Hypothalamus (tissue), 51 donors: ENCODE results near the gene NLRC5.
"Not testable (repeated sequence)": the region's sequence is repeated elsewhere in the genome, so short reads cannot be mapped to it uniquely, and the experiment has no call there.

Source experiments
- DNase-seq, 51 donors: peaks; one replicate each; lab custom pipeline; 2025; lab: John Stamatoyannopoulos, UW

The NLRC5 gene

DNA sequence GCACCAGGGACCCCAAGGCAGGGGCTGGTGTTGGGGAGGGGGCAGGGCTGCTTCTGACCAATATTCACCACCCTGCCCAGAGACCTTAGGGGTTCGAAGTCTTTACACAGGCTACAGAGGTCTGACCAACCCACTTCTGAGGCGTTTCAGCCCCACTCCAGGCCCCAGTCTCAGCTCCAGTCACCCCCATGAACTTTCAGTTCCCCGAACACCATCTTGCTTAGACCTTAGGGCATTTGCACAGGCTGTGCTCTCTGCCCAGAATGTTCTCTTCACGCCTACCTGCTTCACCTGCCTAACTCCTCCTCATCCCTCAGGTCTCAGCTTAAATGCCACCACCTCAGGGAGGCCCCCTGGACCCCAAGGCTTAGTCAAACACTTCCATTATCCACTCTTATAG is 77.3 kb downstream of the NLRC5 start:
- no peak for DNase-seq

DNA sequence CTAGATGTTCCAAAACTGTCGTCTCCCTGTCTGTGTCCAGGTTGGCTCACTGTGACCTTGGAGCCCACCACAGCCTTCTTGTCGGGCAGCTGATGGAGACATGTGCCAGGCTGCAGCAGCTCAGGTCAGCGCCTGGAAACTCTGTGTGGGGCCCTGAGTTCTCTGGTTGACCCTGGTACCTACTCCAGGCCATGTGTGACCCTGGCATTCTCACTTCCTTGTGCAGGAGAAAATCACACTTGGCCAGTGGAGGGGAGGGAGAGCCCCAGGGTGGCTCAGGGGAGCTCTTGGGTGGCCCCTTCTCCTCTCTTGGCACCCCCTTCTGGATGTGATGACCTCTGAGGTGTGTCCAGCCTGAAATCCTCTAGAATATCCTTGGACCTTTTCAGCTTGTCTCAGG is 78.0 kb downstream of the NLRC5 start:
- DNase-seq, result no peak

DNA sequence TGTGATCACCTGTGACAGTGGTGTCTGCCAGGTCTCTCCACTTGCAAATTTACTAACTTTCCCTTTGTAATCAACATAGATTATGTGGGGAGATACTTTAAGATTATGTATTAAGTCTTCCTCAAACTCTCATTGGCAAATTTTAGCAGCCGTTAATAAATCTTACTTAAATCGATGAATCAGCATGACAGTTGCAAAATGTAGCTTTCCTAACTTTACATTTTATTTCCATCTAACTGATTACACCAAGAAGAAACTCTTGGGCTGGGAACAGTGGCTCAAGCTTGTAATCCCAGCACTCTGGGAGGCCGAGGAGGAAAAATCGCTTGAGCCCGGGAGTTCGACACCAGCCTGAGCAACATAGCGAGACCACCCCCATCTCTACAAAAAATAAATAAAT is 79.7 kb downstream of the NLRC5 start:
- DNase-seq, result no peak

DNA sequence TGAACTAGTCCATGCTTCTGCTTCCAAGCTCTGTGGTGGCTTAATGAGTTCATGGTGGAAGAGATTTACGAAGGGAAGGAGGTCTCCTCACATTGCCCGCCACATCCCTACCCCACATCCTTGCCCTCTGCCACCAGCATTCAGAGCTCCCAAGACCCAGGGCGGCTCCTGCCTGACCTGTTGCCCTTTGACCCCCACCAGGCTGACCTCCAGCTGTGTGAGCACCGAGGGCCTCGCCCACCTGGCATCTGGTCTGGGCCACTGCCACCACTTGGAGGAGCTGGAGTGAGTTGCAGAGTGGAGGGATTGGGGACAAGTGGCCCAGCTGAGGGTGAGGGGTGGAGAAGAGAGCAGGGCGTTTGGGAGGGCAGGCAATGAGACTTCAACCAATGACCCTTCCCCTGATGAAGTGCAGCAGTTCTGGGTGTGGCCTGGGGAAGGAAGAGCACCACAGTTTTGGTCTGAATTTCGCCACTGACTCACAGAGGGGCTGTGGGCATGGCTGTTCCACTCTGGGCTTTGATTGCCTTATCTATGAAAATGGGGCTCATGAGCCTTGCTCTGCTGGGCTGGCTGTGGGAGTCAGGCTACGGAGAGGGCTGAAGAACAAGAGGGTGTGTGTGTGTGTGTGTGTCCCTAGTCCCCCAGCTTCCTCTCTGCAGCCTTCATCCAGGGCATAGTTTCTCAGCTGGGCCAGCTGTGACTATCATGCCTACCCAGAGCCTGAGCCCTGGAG is 80.4 kb downstream of the NLRC5 start:
- DNase-seq, result no peak

DNA sequence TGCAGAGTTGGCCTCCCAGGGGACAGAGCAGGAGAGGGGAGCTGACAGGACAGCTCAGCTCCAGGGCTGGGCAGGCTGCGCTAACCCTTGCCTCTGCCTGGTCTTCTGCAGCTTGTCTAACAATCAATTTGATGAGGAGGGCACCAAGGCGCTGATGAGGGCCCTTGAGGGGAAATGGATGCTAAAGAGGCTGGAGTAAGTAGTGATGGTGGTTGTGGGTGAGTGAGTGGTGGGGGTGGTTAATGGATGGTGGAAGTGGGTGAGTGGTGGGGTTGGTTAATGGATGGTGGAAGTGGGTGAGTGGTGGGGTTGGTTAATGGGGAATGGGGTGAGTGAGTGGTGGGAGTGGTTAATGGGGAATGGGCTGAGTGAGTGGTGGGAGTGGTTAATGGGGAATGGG is 81.1 kb downstream of the NLRC5 start:
- no peak for DNase-seq

DNA sequence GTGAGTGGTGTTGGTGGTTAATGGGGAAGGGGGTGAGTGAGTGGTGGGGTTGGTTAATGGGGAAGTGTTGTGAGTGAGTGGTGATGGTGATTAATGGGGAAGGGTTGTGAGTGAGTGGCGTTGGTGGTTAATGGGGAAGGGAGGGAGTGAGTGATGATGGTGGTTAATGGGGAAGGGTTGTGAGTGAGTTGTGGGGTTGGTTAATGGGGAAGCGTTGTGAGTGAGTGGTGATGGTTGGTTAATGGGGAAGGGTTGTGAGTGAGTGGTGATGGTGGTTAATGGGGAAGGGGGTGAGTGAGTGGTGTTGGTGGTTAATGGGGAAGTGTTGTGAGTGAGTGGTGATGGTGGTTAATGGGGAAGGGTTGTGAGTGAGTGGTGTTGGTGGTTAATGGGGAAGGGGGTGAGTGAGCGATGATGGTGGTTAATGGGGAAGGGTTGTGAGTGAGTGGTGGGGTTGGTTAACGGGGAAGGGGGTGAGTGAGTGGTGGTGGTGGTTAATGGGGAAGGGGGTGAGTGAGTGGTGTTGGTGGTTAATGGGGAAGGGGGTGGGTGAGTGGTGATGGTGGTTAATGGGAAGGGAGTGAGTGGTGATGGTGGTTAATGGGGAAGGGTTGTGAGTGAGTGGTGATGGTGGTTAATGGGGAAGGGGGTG is 81.8 kb downstream of the NLRC5 start:
- not testable (repeated sequence) for DNase-seq

DNA sequence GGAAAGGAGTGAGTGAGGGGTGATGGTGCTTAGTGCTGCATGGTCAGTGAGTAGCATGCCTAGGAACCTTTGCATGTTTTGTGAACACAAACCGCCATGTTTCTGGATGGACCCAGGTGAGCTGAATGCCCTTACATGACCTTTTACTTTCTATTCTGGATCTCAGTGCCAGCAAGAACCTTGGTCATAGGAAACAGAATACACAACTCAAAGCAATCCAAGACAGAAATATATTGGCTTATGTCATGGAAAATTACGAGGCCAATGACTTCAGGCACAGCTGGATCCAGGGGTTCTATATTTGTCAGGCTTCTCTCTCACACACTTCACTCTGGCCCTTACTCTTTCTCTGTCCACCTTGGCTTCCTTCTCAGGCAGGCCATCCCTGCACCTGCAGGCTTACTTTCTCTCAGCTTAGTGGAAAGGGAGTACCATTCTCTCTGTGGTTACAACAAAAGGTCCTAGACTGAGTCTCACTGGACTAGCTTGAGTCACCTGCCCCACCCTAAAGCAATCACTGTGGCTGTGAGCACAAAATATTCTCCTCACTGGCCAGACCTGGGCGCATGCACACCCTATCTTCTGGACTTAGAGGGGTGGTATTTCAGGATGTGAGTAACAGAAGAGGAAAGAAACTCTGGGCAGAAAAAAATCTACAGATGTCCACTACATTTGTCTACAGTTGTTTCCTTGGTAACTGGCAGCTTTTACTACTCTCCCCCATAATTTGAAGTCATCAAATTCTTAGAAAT is 82.7 kb downstream of the NLRC5 start:
- peak in 1 of 51 donors; percentile 3 for DNase-seq

DNA sequence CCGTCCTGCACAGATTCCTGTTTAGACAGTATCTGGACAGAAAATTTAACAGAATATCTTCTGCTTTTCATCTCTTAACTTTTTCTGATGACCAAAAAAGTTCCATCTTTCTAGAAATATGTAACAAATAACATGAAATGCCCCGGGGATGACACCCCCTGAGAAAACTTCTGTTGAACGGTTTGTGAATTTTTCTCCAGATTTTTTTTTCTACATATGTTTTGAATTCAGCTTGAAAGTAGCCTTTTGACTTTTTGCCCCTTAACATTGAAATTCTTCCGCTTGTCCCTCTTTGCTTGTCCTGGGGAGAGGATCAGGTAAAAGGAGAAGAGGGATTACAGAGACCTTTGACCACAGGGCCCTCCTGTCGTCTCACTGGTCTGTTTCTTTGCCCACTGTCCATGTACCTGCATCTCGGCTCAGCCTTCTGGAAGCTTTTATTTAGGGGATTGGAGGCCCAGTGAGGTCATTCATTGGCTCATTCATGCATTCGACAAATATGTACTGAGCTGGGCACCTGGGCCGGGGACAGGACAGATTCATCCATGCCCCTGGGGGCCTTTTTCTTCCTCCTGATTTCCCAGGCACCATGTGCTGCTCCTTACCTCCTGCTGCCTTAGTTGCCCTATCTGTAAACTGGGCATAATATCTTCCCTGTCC is 83.4 kb downstream of the NLRC5 start:
- no peak for DNase-seq

DNA sequence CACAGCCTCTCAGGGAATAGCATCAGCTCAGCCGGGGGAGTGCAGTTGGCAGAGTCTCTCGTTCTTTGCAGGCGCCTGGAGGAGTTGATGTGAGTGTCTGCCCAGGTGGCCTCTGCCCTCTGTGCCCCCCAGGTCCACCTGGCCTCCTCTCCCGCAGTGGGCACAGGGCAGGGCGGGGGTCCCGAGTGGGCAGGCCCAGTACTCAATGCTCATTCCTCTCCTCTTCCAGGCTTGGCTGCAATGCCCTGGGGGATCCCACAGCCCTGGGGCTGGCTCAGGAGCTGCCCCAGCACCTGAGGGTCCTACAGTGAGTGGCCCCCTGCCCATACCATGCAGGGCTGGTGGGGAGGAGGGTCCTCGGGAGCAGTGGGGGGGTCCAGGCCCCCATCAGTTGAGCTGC is 88.4 kb downstream of the NLRC5 start:
- DNase-seq, result no peak

DNA sequence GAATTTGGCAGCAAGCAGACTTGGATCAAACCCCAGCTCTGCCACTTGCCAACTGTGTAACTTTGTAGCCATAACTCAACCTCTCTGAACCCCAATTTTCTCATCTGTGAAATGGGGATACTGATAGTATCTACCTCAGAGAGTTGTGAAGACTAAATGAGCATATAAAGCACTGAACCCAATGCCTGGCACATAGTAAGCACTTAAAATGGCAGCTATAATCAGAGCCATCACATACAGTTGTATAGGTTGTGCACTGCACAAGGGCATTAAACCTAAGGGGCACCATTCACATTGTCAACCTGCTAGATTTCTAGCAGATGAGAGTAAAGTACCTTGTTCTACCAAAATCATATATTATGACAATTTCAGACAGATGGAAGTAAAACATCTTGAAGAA is 92.4 kb downstream of the NLRC5 start:
- no peak for DNase-seq

DNA sequence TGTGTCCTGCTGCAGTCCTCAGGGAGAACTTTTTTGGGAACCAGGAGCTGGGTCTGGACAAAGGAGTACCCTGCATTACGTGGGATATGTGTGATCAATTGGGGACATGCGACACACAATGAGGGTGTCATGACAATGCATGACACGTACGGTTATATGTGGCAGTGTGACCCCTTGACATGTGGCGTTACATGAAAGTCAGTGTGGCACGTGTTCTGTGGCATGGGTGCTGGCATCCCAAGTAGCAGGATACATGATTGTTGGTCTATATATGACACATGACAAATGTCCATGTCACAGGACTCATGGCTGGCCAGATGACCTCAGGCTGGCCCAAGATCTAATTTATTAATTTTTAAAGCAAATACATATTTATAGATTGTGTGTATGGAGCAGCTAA is 93.3 kb downstream of the NLRC5 start:
- no peak for DNase-seq

DNA sequence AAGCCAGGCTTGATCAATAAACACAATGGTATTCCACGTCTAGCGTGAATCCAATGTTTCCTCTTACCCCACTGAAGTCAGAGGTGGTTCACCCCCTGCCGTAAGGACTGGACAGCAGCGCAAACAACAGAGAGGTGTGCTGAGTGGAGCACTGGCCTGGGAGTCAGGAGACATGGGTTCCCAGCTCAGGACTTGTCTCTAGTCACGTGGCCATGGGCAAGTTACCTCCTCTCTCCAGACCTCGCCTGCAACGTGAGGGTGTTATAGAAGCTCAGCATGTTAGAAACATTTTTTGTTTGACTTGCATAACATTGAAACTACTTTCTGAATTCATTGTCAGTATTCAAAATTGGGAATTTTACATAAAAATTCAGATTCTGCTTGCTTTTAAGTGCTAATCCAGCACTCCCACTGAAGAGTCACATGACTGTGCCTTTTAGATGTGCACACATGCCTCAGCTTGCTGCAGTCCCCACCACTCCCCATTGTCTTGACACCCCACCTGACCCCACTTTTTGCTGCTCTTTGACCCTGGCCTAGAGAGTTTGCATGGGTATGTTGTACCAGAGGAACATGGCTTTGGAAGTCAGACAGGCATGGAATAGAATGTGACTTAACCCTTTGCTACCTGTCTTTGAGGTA is 94.2 kb downstream of the NLRC5 start:
- no peak for DNase-seq

DNA sequence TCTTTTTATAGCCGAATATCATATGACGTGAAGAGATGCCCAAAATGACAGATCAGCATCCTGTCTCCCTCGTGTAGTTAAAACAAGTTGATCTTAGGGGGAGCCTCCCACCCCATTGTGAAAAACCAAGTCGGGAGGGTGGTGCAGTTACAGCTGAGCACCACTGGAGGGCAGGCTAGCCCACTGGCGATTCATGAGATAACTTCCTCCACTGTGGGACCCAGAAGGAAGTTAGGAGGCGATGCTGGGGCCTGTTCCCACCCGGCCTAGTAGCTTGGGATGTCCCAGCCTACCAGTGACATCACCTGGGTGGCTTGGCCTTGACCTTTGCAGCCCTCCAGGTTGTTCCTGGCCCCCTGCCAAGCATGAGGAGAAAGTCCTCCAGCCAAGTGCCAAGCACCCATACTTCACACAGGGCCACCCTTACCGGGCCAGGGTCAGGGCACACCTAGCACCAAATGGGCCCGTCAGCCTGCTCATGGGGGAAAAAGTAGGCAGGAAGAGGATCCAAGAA is 95.0 kb downstream of the NLRC5 start:
- peak in 42 of 51 donors; percentile 11 to 84 (median 55) for DNase-seq

DNA sequence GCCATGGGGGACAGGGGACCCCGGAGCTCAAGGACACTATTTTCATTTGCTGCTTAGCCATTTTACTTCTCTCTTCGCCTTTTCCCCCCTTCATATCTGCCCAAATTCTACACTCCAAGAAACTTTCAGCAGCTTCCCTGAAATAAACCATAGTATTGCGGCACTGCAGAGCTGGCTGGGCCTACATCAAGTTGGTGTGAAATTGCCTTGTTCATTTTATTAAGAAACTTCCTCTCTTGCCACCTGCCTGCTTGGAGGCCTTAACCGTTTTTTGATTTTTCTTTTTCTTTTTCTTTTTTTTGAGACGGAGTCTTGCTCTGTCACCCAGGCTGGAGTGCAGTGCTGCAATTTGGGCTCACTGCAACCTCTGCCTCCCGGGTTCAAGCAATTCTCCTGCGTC is 95.6 kb downstream of the NLRC5 start:
- DNase-seq, result no peak

DNA sequence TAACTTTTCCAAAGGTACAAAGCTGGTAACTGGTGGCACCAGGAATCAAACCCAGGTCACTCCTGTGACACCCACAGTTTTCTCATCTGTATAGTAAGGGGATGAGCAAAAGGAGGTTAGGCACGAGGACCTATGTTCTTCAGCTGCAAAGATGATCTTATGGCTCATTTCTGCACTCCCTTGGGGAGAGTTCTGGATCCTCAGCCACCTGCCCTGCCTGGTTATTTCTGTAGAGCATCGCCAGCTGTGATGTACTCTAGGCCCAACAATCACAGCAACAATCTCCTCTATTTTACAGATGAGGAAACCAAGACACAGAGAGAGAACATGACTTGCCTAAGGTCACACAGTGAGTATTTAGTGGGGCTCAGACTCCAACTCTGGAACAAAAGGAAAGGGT is 97.6 kb downstream of the NLRC5 start:
- no peak for DNase-seq

DNA sequence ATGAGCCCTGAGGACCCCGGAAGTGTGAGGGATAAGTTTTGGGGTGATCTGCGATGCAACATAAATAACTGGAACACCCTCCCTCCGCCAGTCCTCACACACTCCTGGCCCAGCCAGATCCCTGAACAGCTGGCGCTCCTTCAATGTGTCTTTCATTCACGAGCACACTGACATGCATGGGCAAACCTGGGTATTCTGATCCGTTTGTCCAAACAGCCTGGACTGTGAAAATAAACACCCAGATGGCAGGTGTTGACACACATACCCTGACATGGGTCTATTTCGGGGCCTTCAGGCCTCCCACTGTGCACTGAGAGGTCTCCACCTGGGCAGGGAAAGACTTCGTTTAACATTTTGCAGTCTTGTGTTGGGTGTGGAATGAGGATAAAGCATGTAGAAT is 100.0 kb downstream of the NLRC5 start:
- no peak for DNase-seq

DNA sequence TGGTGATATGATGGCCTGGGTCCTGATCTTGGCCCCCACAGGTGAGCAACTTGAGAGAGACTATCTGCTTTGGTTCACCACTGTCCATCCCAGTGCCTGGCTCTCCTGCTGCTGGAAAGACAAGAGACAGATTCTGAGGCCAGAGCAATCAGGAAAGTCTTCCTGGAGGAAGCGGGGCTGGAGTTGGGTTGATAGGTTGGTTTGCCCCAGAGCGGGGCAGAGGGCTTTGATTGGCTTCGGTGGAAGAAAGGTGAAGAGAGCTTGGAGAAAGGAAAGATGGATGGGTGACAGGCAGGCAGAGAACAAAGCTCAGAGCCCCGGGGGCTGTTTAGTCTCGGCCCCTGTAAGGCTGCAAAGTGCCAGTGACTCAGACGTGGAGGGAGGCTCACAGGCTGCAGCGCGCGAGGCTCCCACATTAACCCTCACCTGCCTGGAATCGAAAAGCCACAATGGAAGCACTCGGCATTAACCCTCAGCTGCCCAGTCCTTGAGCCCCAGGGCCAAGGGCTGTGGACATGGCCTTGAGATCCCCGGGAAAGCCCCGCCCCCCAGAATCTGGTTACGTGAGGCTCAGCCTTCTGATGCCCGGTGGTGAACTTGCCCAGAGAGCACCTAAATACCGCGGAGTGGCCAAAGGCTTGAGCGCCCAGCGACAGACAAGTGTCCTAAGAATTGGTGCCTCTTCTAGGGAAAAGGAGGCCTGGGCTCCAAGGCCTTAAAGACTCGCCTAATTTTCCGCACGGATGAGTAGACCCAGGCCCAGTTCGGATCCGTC is 102.0 kb downstream of the NLRC5 start:
- DNase-seq, result peak in 15 of 51 donors; percentile 14 to 56 (median 28)

DNA sequence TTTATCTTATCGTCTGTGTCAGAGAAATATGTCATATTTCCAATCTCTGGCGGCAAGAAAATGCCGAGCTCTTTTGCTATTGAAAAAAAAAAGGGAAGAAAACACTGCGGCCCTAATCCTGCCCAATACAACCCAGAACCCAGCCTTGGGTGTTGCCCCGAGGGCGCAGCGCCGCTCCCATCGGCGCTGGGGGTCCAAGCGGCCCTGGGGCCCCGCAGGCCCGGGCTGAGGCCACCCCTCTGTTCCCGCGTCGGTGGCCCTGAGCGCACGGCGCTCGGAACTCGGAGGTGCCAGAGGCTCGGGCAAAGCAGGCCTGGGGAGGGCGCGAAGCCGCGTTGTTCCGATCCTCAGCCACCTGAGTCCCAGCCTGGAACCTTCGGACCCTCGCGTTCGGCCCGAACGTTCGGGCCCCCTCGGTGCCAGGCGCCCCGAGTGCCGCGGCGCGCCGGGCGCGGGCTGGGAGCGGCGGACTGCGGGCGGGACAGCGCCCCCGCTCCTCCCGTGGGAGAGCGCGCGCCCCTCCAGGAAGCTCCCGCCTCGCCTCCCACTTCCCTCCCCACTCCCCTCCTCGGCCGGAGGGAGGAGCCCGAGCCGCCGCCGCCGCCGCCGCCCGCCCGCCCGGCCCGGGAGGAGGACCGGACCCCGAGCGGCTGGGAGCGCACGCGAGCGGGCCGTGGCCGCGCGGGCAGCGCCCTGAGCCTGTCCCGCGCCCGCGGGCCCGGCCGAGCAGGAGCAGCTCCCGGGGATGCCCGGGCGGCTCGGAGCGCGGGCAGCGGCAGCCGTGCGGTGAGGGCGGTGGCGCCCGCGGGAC is 102.8 kb downstream of the NLRC5 start, which contains the start of gene CPNE2:
TSS of gene CPNE2 (plus strand) at position 609 of the 811 bp plus-strand sequence. CDS start 18,160 bp downstream, outside the sequence.
- peak in 45 of 51 donors; percentile 23 to 86 (median 63) for DNase-seq
